Measurements from ENCODE around the gene ITGB7. TPM values are rescaled to one million over a fixed set of nuclear protein-coding genes. Genes with fewer than 3 reads are reported as not detected.

The ITGB7 gene
- total and polyA plus RNA-seq, 10 donors: 23.9 to 75.5 (median 55.8) TPM

DNA sequence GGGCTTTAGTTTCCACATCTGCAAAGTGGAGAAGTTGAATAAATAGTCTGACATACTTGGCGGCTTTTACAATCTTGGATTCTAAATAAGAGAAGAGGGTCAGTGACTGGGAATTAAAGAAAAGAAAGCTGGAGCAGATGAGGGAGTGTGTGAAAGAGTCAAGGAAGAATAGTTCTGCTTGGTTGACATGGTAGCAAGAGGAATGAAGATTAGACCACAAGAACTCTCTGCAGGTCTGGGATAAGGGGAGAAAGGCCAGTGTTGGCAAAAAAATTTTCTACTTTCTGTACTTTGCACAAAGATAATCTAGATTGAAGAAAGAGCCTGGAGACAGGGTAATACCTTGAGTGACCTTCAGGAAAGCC is 5.9 kb downstream of the ITGB7 start:
- Histone ChIP-seq H3K27me3 (replicated peaks in 1 of 7) (no peaks in the 10 kb centered on the region), H3K9me3 (no peaks in the 10 kb centered on the region), H3K27ac (peak overlapping the region in 6 of 8 donors; percentile 29 to 72 (median 54)), H3K4me3 (peak overlapping the region in 1 of 8 donors; percentile 38), H3K36me3 (peaks cover 0 to 24% (median 7%) of the 10 kb centered on the region in 6 donors), H3K4me1 (peaks cover 38 to 99% (median 87%) of the 10 kb centered on the region in 6 donors)
- WGBS, 5 donors: 33 to 52% (median 38%) methylated on average over 1 of the region's 1 CpG
- intact Hi-C loops (cut with DNase I; ENCODE audit: low total_unique reads): loop anchor here (10.0 kb wide), 1 partner anchor 126 kb away; the partner anchor contains the start of gene SPRYD3
- DNase-seq: no peak
- TF ChIP-seq POLR2A (IDR thresholded peaks at IDR 0.05) (no peak), POLR2AphosphoS5 (IDR thresholded peaks at IDR 0.05) (no peak)
- TF ChIP-seq, protein P1, sequence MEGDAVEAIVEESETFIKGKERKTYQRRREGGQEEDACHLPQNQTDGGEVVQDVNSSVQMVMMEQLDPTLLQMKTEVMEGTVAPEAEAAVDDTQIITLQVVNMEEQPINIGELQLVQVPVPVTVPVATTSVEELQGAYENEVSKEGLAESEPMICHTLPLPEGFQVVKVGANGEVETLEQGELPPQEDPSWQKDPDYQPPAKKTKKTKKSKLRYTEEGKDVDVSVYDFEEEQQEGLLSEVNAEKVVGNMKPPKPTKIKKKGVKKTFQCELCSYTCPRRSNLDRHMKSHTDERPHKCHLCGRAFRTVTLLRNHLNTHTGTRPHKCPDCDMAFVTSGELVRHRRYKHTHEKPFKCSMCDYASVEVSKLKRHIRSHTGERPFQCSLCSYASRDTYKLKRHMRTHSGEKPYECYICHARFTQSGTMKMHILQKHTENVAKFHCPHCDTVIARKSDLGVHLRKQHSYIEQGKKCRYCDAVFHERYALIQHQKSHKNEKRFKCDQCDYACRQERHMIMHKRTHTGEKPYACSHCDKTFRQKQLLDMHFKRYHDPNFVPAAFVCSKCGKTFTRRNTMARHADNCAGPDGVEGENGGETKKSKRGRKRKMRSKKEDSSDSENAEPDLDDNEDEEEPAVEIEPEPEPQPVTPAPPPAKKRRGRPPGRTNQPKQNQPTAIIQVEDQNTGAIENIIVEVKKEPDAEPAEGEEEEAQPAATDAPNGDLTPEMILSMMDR (IDR thresholded peaks at IDR 0.05 in 8 of 11, conservative IDR thresholded peaks at IDR 0.05 in 3 of 11): no peak

DNA sequence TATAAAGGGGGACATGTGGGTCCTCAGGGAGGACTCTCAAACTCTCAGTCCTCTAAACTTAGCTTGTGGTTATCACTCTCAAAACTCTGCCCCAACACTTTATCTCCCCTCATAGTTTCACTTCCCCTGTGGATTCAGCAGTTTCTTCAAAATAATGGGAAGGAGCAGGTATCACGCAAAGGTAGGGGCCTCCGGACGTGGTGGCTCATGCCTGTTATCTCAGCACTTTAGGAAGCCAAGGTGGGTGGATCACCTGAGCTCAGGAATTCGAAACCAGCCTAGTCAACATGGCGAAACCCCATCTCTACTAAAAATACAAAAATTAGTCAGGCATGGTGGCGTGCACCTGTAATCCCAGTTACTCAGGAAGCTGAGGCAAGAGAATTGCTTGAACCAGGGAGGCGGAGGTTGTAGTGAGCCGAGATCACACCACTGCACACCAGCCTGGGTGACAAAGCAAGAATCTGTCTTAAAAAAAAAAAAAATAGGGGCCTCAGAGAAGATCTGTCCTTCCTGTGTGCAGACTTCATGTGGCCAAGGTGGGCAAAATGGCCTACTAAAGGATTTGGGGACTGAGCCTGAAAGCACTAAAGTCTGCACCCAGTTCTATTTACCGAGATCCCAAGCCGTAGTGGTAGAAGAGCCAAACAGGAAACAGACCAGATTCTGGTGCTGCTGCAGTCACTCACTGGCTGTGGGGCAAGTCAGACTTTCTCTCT is 6.4 kb downstream of the ITGB7 start:
- 30 to 44% (median 41%) methylated on average over 10 of the region's 10 CpGs for WGBS, 5 donors
- peak overlapping the region in 1 of 8 donors; percentile 38 for H3K4me3 ChIP-seq
- peaks cover 38 to 94% (median 82%) of the 10 kb centered on the region in 6 donors for H3K4me1 ChIP-seq
- H3K36me3 ChIP-seq: peaks cover 0 to 29% (median 9%) of the 10 kb centered on the region in 6 donors
- H3K27ac ChIP-seq: peak overlapping the region in 6 of 8 donors; percentile 29 to 72 (median 54)
- TF ChIP-seq POLR2AphosphoS5 (IDR thresholded peaks at IDR 0.05) (peak in 1 of 3 donors; percentile 20), POLR2A (IDR thresholded peaks at IDR 0.05) (no peak)
- TF ChIP-seq, protein P1 (IDR thresholded peaks at IDR 0.05 in 8 of 11, conservative IDR thresholded peaks at IDR 0.05 in 3 of 11): no peak
- DNase-seq: no peak
- intact Hi-C loops (cut with DNase I; ENCODE audit: low total_unique reads): loop anchor here (10.0 kb wide), 1 partner anchor 126 kb away; the partner anchor contains the start of gene SPRYD3
- no peaks in the 10 kb centered on the region for H3K9me3 ChIP-seq
- H3K27me3 ChIP-seq (replicated peaks in 1 of 7): no peaks in the 10 kb centered on the region

DNA sequence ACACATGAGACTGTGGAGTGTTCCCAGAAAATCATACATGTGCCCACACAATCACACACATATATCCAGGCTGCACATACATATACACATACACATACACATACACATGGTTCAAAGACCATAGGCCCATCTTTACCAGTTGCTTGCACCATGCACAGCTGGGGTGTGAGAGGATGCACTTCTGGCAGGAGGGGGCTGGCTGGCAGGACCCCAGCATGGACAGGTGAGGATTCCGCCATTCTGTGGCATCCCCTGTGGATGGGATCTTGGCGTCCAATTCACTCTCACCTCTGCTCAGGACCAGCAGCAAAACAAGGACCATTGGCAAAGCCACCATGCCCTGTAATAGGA is 7.0 kb downstream of the ITGB7 start:
- Histone ChIP-seq H3K9me3 (no peaks in the 10 kb centered on the region), H3K4me3 (peak overlapping the region in 1 of 8 donors; percentile 38), H3K36me3 (peaks cover 0 to 35% (median 9%) of the 10 kb centered on the region in 6 donors), H3K4me1 (peaks cover 38 to 94% (median 79%) of the 10 kb centered on the region in 6 donors), H3K27ac (peak overlapping the region in 6 of 8 donors; percentile 29 to 72 (median 54)), H3K27me3 (replicated peaks in 1 of 7) (no peaks in the 10 kb centered on the region)
- TF ChIP-seq POLR2A (IDR thresholded peaks at IDR 0.05) (no peak), POLR2AphosphoS5 (IDR thresholded peaks at IDR 0.05) (no peak)
- TF ChIP-seq, protein P1 (IDR thresholded peaks at IDR 0.05 in 8 of 11, conservative IDR thresholded peaks at IDR 0.05 in 3 of 11): no peak
- DNase-seq: no peak
- intact Hi-C loops (cut with DNase I; ENCODE audit: low total_unique reads): loop anchor here (10.0 kb wide), 1 partner anchor 125 kb away; the partner anchor contains the start of gene SPRYD3
- 68 to 86% (median 73%) methylated on average over 2 of the region's 2 CpGs; no CpG with 5 or more reads in 1 of the 5 donors for WGBS, 5 donors

DNA sequence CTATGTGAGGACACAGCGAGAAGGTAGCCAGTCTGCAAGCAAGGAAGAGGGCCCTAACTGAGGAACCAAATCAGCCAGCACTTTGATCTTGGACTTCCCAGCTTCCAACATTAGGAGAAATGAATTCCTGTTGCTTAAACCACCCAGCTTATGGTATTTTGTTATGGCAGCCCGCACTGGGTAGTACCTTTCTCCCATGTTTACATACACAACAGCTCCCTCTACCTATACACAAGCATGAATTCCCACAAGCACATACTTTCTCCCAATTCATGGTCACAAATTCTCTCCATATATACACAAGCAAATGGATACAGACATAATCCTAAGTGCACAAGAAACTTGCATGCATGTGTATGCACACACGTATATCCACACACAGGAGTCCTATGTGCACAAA is 7.4 kb downstream of the ITGB7 start:
- intact Hi-C loops (cut with DNase I; ENCODE audit: low total_unique reads): loop anchor here (10.0 kb wide), 1 partner anchor 125 kb away; the partner anchor contains the start of gene SPRYD3
- Histone ChIP-seq H3K27me3 (replicated peaks in 1 of 7) (no peaks in the 10 kb centered on the region), H3K27ac (peak overlapping the region in 2 of 8 donors; percentile 65 to 72), H3K36me3 (peaks cover 0 to 38% (median 9%) of the 10 kb centered on the region in 6 donors), H3K4me3 (peak overlapping the region in 1 of 8 donors; percentile 38), H3K4me1 (peaks cover 38 to 91% (median 76%) of the 10 kb centered on the region in 6 donors), H3K9me3 (no peaks in the 10 kb centered on the region)
- DNase-seq: no peak
- WGBS, 5 donors: 84 to 93% (median 88%) methylated on average over 3 of the region's 3 CpGs
- TF ChIP-seq POLR2A (IDR thresholded peaks at IDR 0.05): no peak
- TF ChIP-seq POLR2AphosphoS5 (IDR thresholded peaks at IDR 0.05): no peak
- TF ChIP-seq, protein P1 (IDR thresholded peaks at IDR 0.05 in 8 of 11, conservative IDR thresholded peaks at IDR 0.05 in 3 of 11): no peak
